ENCODE data around the gene MSGN1. TPM values are rescaled to one million over a fixed set of nuclear protein-coding genes. Genes with fewer than 3 reads are reported as not detected.

The MSGN1 gene
- total RNA-seq (ENCODE audit: low replicate concordance) = not detected in 2 replicates

- no peak within 1 kb of the TSS for H3K4me3 ChIP-seq (ENCODE audit: low read depth, low read length)
- no peak for TF ChIP-seq CTCF (IDR thresholded peaks at IDR 0.05; ENCODE audit: insufficient read depth, low read length)
- no peak for DNase-seq (ENCODE audit: low read depth)
Observed at GRCh38 chr2:17816396-17817245, at the start of gene MSGN1. Gene MSGN1, plus strand, starts transcription at chr2:17816460. Its CDS starts 59 bp downstream, at chr2:17816519.

- H3K4me3 ChIP-seq (ENCODE audit: low read depth, low read length) = no peak overlapping the region
- DNase-seq (ENCODE audit: low read depth) = no peak
- no peak for TF ChIP-seq CTCF (IDR thresholded peaks at IDR 0.05; ENCODE audit: insufficient read depth, low read length)
Observed at GRCh38 chr2:17768894-17769293, 47.4 kb upstream of the MSGN1 start.

- no peak for TF ChIP-seq CTCF (IDR thresholded peaks at IDR 0.05; ENCODE audit: insufficient read depth, low read length)
- no peak for DNase-seq (ENCODE audit: low read depth)
- no peak overlapping the region for H3K4me3 ChIP-seq (ENCODE audit: low read depth, low read length)
Observed at GRCh38 chr2:17771956-17772355, 44.3 kb upstream of the MSGN1 start.

- TF ChIP-seq CTCF (IDR thresholded peaks at IDR 0.05; ENCODE audit: insufficient read depth, low read length) = no peak
- no peak overlapping the region for H3K4me3 ChIP-seq (ENCODE audit: low read depth, low read length)
- no peak for DNase-seq (ENCODE audit: low read depth)
Observed at GRCh38 chr2:17772532-17772931, 43.7 kb upstream of the MSGN1 start.

GRCh38 chr2:17780546-17780945, 35.7 kb upstream of the MSGN1 start:
- no peak for TF ChIP-seq CTCF (IDR thresholded peaks at IDR 0.05; ENCODE audit: insufficient read depth, low read length)
- DNase-seq (ENCODE audit: low read depth) = no peak
- no peak overlapping the region for H3K4me3 ChIP-seq (ENCODE audit: low read depth, low read length)

GRCh38 chr2:17781482-17781881, 34.8 kb upstream of the MSGN1 start:
- DNase-seq (ENCODE audit: low read depth) = no peak
- TF ChIP-seq CTCF (IDR thresholded peaks at IDR 0.05; ENCODE audit: insufficient read depth, low read length) = no peak
- no peak overlapping the region for H3K4me3 ChIP-seq (ENCODE audit: low read depth, low read length)

All from fibroblast of the aortic adventitia (primary cell).